ENCODE results near the gene TBC1D2B.

TBC1D2B gene

DNA sequence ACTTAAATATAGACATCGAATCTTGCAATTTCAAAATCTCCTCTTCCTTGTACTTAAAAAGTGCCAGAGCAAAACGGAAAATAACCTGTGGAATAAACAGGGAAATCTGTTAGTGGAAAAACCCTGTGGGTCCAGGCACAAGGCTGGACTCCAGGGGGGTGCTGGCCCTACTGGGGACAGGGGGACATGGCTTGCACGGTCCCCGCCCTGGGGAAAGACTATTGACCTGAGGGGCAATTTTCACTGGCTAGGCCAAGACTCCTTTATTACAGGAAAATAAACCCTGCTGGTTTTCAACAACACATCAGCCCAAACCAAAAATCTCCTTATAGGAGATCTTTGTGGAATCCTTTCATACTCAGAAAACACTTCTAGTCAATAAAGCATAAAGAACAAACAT, 75.9 kb downstream of the TBC1D2B start:
- Histone ChIP-seq H3K4ac (ENCODE audit: low read depth, low read length) (no peak overlapping the region), H3K4me1 (ENCODE audit: control insufficient read depth in 1 of 2, insufficient read depth in 2 of 2, low read length in 2 of 2) (peaks cover 7 to 8% of the 10 kb centered on the region in 2 experiments), H3K18ac (ENCODE audit: low read length) (no peak overlapping the region), H3K36me3 (ENCODE audit: control insufficient read depth in 1 of 2, insufficient read depth in 2 of 2, low read length in 2 of 2) (peaks cover 14 to 22% of the 10 kb centered on the region in 2 experiments), H3K27ac (ENCODE audit: low read depth, low read length) (no peak overlapping the region), H3K4me2 (ENCODE audit: low read length) (no peak overlapping the region), H2BK5ac (ENCODE audit: low read depth, low read length, poor library complexity) (no peak overlapping the region), H3K14ac (ENCODE audit: low read length) (no peak overlapping the region), H3K9me3 (ENCODE audit: insufficient read depth, low read depth, low read length) (no peaks in the 10 kb centered on the region), H2AK5ac (ENCODE audit: low read length) (no peak overlapping the region), H4K8ac (ENCODE audit: low read depth, low read length) (no peak overlapping the region), H2AFZ (ENCODE audit: insufficient read depth, low read length, poor library complexity) (no peak overlapping the region), H4K12ac (ENCODE audit: low read depth, low read length) (no peak overlapping the region), H2BK12ac (ENCODE audit: low read length) (no peak overlapping the region), H4K91ac (ENCODE audit: low read depth, low read length) (no peak overlapping the region), H3K27me3 (ENCODE audit: insufficient read depth, low read length) (no peaks in the 10 kb centered on the region), H3K79me2 (ENCODE audit: control insufficient read depth, insufficient read depth, low read length, poor library complexity) (no peaks in the 10 kb centered on the region), H2BK120ac (ENCODE audit: insufficient read depth, low read length, poor library complexity) (no peak overlapping the region), H3K23ac (ENCODE audit: low read length) (no peak overlapping the region), H3K4me3 (ENCODE audit: low read depth, low read length) (no peak overlapping the region), H3K79me1 (ENCODE audit: low read length) (no peaks in the 10 kb centered on the region), H3K9ac (ENCODE audit: low read length) (no peak overlapping the region)
- no peak for DNase-seq
- no CpG with 5 or more reads among the region's 4 CpGs for WGBS (ENCODE audit: extremely low coverage, insufficient coverage, insufficient read length)

- H3K9ac ChIP-seq (ENCODE audit: low read length) = no peak overlapping the region
- H2BK5ac ChIP-seq (ENCODE audit: low read depth, low read length, poor library complexity) = no peak overlapping the region
- no peak overlapping the region for H2BK12ac ChIP-seq (ENCODE audit: low read length)
- no peak overlapping the region for H4K8ac ChIP-seq (ENCODE audit: low read depth, low read length)
- WGBS (ENCODE audit: extremely low coverage, insufficient coverage, insufficient read length) = no CpG with 5 or more reads among the region's 6 CpGs
- peaks cover 7 to 8% of the 10 kb centered on the region in 2 experiments for H3K4me1 ChIP-seq (ENCODE audit: control insufficient read depth in 1 of 2, insufficient read depth in 2 of 2, low read length in 2 of 2)
- H2AK5ac ChIP-seq (ENCODE audit: low read length) = no peak overlapping the region
- no peak overlapping the region for H3K4me2 ChIP-seq (ENCODE audit: low read length)
- H2BK120ac ChIP-seq (ENCODE audit: insufficient read depth, low read length, poor library complexity) = no peak overlapping the region
- no peaks in the 10 kb centered on the region for H3K79me2 ChIP-seq (ENCODE audit: control insufficient read depth, insufficient read depth, low read length, poor library complexity)
- no peaks in the 10 kb centered on the region for H3K79me1 ChIP-seq (ENCODE audit: low read length)
- peaks cover 14 to 20% of the 10 kb centered on the region in 2 experiments for H3K36me3 ChIP-seq (ENCODE audit: control insufficient read depth in 1 of 2, insufficient read depth in 2 of 2, low read length in 2 of 2)
- H2AFZ ChIP-seq (ENCODE audit: insufficient read depth, low read length, poor library complexity) = no peak overlapping the region
- H3K4ac ChIP-seq (ENCODE audit: low read depth, low read length) = no peak overlapping the region
- H3K27me3 ChIP-seq (ENCODE audit: insufficient read depth, low read length) = no peaks in the 10 kb centered on the region
- no peaks in the 10 kb centered on the region for H3K9me3 ChIP-seq (ENCODE audit: insufficient read depth, low read depth, low read length)
- H3K14ac ChIP-seq (ENCODE audit: low read length) = no peak overlapping the region
- no peak overlapping the region for H4K12ac ChIP-seq (ENCODE audit: low read depth, low read length)
- no peak overlapping the region for H4K91ac ChIP-seq (ENCODE audit: low read depth, low read length)
- H3K27ac ChIP-seq (ENCODE audit: low read depth, low read length) = no peak overlapping the region
- H3K18ac ChIP-seq (ENCODE audit: low read length) = no peak overlapping the region
- no peak for DNase-seq
- H3K23ac ChIP-seq (ENCODE audit: low read length) = no peak overlapping the region
- H3K4me3 ChIP-seq (ENCODE audit: low read depth, low read length) = no peak overlapping the region
These were observed 76.6 kb downstream of the TBC1D2B start for GRCh38 chr15:78000927-78001249.

DNA sequence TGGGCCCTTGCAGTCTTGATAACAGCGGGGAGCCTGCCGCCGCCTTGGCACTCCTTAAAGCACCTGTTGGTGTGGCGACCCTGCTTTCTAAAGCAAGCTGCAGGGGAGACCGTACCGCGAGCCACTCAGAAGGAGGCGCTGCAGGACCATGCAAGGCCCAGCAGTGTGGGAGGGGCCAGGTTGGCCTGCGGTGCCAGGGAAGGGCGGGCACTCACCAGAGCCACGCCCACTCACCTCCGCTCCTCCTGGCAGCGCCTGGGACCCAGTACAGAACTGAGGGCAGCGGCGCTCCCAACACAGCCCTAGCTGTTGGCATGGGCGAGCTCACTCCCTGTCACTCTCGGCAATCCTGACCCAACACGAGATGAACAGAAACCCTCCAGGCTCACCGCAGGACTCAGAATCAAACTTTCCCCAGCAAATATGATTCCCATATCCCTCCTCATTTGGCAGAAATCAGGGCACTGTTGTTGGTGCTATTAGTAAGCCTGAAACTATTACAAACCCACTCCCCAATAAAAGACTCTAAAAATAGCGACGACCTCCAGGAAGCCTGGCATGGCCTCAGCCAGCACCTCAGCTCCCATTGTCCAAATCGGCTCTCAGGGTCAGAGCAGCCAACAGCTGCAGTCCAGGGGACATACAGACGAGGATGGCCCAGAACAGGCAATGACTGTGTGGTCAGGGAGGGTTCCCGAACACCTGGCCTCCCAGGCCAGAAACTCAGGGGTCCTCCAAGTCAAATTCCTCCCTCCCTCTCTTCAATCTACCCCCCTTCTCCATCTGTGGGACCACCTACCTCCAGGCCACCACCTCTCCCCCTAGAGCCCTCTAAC, 77.2 kb downstream of the TBC1D2B start:
- whole genome bisulfite sequencing (ENCODE audit: extremely low coverage, insufficient coverage, insufficient read length) = no CpG with 5 or more reads among the region's 24 CpGs
- no peak overlapping the region for H4K12ac ChIP-seq (ENCODE audit: low read depth, low read length)
- H3K79me2 ChIP-seq (ENCODE audit: control insufficient read depth, insufficient read depth, low read length, poor library complexity) = no peaks in the 10 kb centered on the region

DNA sequence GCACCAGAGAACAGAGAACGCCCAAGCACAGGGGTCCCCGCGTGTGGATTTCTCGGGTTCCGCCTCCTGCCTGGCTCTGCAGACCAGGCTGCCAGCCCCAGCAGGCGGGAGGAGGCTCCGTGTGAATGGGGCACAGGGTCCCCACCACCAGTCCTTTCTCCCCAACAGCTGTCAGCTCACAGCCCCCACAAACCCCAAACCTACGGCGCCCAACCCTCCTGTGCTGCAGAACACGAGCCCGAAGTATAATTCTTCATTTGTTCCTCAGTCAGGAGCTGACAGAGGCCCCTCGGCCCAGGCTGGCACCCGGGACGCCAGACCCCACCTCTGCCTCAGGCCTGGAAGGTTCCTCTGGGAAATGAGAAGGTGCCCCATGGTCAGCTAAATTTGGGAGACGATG, 78.0 kb downstream of the TBC1D2B start:
- Histone ChIP-seq H2BK12ac (ENCODE audit: low read length) (no peak overlapping the region), H4K91ac (ENCODE audit: low read depth, low read length) (no peak overlapping the region), H3K9ac (ENCODE audit: low read length) (no peak overlapping the region), H3K4me2 (ENCODE audit: low read length) (no peak overlapping the region), H2AK5ac (ENCODE audit: low read length) (no peak overlapping the region), H3K27me3 (ENCODE audit: insufficient read depth, low read length) (no peaks in the 10 kb centered on the region), H3K36me3 (ENCODE audit: control insufficient read depth in 1 of 2, insufficient read depth in 2 of 2, low read length in 2 of 2) (peaks cover 14 to 20% of the 10 kb centered on the region in 2 experiments), H2BK5ac (ENCODE audit: low read depth, low read length, poor library complexity) (no peak overlapping the region), H3K23ac (ENCODE audit: low read length) (no peak overlapping the region), H3K4me1 (ENCODE audit: control insufficient read depth in 1 of 2, insufficient read depth in 2 of 2, low read length in 2 of 2) (peaks cover 3 to 4% of the 10 kb centered on the region in 2 experiments), H4K12ac (ENCODE audit: low read depth, low read length) (no peak overlapping the region), H3K4me3 (ENCODE audit: low read depth, low read length) (no peak overlapping the region), H2AFZ (ENCODE audit: insufficient read depth, low read length, poor library complexity) (no peak overlapping the region), H2BK120ac (ENCODE audit: insufficient read depth, low read length, poor library complexity) (no peak overlapping the region), H3K4ac (ENCODE audit: low read depth, low read length) (no peak overlapping the region), H3K14ac (ENCODE audit: low read length) (no peak overlapping the region), H3K79me1 (ENCODE audit: low read length) (no peaks in the 10 kb centered on the region), H4K8ac (ENCODE audit: low read depth, low read length) (no peak overlapping the region), H3K9me3 (ENCODE audit: insufficient read depth, low read depth, low read length) (no peaks in the 10 kb centered on the region), H3K79me2 (ENCODE audit: control insufficient read depth, insufficient read depth, low read length, poor library complexity) (no peaks in the 10 kb centered on the region), H3K27ac (ENCODE audit: low read depth, low read length) (no peak overlapping the region), H3K18ac (ENCODE audit: low read length) (no peak overlapping the region)
- DNase-seq = no peak
- WGBS (ENCODE audit: extremely low coverage, insufficient coverage, insufficient read length) = no CpG with 5 or more reads among the region's 15 CpGs

More for the DNA sequence above, 77.2 kb downstream of the TBC1D2B start:
- Histone ChIP-seq H3K4ac (ENCODE audit: low read depth, low read length) (no peak overlapping the region), H3K9ac (ENCODE audit: low read length) (no peak overlapping the region), H3K23ac (ENCODE audit: low read length) (no peak overlapping the region), H3K14ac (ENCODE audit: low read length) (no peak overlapping the region), H3K27me3 (ENCODE audit: insufficient read depth, low read length) (no peaks in the 10 kb centered on the region), H3K27ac (ENCODE audit: low read depth, low read length) (no peak overlapping the region), H2AK5ac (ENCODE audit: low read length) (no peak overlapping the region), H3K18ac (ENCODE audit: low read length) (no peak overlapping the region), H3K4me2 (ENCODE audit: low read length) (no peak overlapping the region), H3K4me3 (ENCODE audit: low read depth, low read length) (no peak overlapping the region), H4K91ac (ENCODE audit: low read depth, low read length) (no peak overlapping the region), H2BK12ac (ENCODE audit: low read length) (no peak overlapping the region), H2BK120ac (ENCODE audit: insufficient read depth, low read length, poor library complexity) (no peak overlapping the region), H3K79me1 (ENCODE audit: low read length) (no peaks in the 10 kb centered on the region), H2BK5ac (ENCODE audit: low read depth, low read length, poor library complexity) (no peak overlapping the region), H4K8ac (ENCODE audit: low read depth, low read length) (no peak overlapping the region), H2AFZ (ENCODE audit: insufficient read depth, low read length, poor library complexity) (no peak overlapping the region), H3K36me3 (ENCODE audit: control insufficient read depth in 1 of 2, insufficient read depth in 2 of 2, low read length in 2 of 2) (peaks cover 14 to 20% of the 10 kb centered on the region in 2 experiments), H3K9me3 (ENCODE audit: insufficient read depth, low read depth, low read length) (no peaks in the 10 kb centered on the region), H3K4me1 (ENCODE audit: control insufficient read depth in 1 of 2, insufficient read depth in 2 of 2, low read length in 2 of 2) (peaks cover 7 to 8% of the 10 kb centered on the region in 2 experiments)
- peak; percentile 51 to 61 for DNase-seq

All from trophoblast cell (in vitro differentiated cells and primary cell).